GM10847 (cell line): ENCODE data around the gene CX3CR1.

Source experiments
- POLR2A ChIP-seq: IDR thresholded peaks from 2 replicates; pipeline ENCODE4 v1.6.1; 2011; ENCODE audit not compliant: insufficient read length; ENCODE audit errors: extremely low read depth

CX3CR1 gene

GRCh38 chr3:39280571-39280970 is 735 bp upstream of the CX3CR1 start:
- TF ChIP-seq POLR2A = no peak

- no peak for TF ChIP-seq POLR2A
Observed at GRCh38 chr3:39278616-39278935, 1.3 kb downstream of the CX3CR1 start.

GRCh38 chr3:39277893-39278615 is 1.8 kb downstream of the CX3CR1 start:
- no peak for TF ChIP-seq POLR2A

- TF ChIP-seq POLR2A = no peak
Observed at GRCh38 chr3:39276746-39277145, 3.1 kb downstream of the CX3CR1 start.

- TF ChIP-seq POLR2A = no peak
Observed at GRCh38 chr3:39275963-39276593, 3.8 kb downstream of the CX3CR1 start.

- TF ChIP-seq POLR2A = no peak
Observed at GRCh38 chr3:39275052-39275451, 4.8 kb downstream of the CX3CR1 start.

GRCh38 chr3:39273119-39273518 is 6.7 kb downstream of the CX3CR1 start:
- no peak for TF ChIP-seq POLR2A

- no peak for TF ChIP-seq POLR2A
Observed at GRCh38 chr3:39272191-39272590, 7.6 kb downstream of the CX3CR1 start.

- TF ChIP-seq POLR2A = no peak
Observed at GRCh38 chr3:39271363-39271914, 8.4 kb downstream of the CX3CR1 start.

GRCh38 chr3:39269528-39269927 is 10.3 kb downstream of the CX3CR1 start:
- no peak for TF ChIP-seq POLR2A

GRCh38 chr3:39268549-39268900 is 11.3 kb downstream of the CX3CR1 start:
- no peak for TF ChIP-seq POLR2A

- no peak for TF ChIP-seq POLR2A
Observed at GRCh38 chr3:39267631-39268548, 11.9 kb downstream of the CX3CR1 start.

GRCh38 chr3:39264053-39264452 is 15.8 kb downstream of the CX3CR1 start:
- TF ChIP-seq POLR2A = no peak

- TF ChIP-seq POLR2A = no peak
Observed at GRCh38 chr3:39263576-39263975, 16.3 kb downstream of the CX3CR1 start.

- no peak for TF ChIP-seq POLR2A
Observed at GRCh38 chr3:39262846-39263245, 17.0 kb downstream of the CX3CR1 start.

- TF ChIP-seq POLR2A = no peak
Observed at GRCh38 chr3:39261726-39262125, 18.1 kb downstream of the CX3CR1 start.
